ENCODE measurements around the gene TRPV2. TPM values are rescaled to one million over a fixed set of nuclear protein-coding genes. Genes with fewer than 3 reads are reported as not detected.
A peak's percentile ranks its signal among the peaks of the same experiment; 100 is the strongest.

TRPV2 gene
- polyA plus RNA-seq, 12 donors, result 3.1 to 8.1 (median 4.5) TPM; not detected in 2

DNA sequence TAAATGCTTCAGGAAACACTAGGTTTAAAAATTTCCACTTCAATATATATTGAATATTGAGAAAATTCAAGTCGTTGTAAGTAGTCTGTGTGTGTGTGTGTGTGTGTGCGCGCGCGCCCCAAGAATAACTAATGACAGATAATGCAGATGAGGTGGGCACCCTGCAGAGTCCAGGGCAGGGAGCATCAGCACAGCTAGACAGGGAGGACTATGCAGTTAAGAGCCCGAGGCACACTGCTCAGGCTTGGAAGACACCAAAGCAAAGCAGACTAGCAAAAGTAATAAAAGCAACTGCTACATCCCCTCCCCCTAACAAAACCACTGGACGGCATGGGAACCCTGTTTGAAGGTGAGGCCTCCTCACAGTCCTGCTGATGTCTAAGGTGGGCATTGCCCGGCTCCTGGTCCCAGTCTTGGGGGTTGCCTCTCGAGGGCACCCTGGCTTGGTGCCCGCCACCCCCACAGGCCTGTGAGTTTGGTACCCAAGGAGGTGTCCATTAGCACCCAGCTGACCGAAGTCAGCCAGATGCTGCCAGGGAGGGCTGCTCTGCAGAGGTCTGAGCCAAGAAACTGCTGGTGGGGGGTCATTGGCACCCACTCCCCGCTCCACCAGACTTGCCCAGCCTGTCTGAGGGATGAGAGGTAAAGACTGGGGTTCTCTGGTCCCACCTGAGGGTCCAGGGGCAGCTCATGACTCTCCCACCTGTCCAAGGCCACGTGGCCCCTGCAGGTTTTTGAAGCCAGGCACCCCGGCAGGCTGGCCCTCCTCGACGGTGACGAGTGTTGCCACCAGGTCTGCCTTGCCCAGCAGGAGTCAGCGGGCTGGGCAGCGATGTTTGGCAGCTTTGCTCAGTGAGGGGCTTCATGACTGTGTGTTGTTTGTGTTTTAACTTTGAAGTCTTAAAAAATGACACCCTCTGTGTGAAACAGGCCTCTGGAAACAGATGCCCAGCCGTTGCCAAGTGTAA is 58.0 kb downstream of the TRPV2 start:
- no peak for DNase-seq

DNA sequence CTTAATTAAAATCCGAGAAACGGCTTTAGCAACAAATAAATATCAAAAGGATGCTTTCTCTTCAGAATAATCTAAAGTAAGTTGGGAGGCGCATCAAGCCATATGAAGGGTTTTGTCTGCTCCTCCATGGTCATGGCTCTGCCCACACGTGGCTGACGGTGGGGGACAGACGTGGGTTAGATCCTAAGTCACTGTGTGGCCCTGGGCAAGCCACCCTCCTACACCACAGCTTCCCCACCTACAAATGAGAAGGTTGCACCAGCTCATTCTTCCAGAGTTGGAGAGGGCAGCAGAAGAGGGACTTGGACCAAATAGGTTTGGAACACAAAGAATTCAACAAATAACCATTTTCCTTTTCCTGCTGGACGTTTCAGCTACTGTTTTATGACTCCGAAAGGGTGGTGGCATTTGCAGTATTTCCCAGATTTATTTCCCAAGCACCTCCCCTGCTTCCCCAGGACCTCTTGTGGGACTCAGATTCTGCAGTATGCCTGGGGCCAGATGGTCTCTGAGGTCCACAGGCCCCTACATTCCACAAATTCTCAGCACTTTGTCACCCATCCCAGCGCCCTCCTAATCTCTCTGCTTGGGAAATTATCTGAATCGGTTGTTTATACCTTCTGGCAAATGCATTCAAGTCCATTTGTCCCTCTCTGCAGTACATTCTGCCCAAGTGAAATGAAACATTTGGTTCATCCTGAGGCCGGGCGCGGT is 58.8 kb downstream of the TRPV2 start:
- no peak for DNase-seq

DNA sequence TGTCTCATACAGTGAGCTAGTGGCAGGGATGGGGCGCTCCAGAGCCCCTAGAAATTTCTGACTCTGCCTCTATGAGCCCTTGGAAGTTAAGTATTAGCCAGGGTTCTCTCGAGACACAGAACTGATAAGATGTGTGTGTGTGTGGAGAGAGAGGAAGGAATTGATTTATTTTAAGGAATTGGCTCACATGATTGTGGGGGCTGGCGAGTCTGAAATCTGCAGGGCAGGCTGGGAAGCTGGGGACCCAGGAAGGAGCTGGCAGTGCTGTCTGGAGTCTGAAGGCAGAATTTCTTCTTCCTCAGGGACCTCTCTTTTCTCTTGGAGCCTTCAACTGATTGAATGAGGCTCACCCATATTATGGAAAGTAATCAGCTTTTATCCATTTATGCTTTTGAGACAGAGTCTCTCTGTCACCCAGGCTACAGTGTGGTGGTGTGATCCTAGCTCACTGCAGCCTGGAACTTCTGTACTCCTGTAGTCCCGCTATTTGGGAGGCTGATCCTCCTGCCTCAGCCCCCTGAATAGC is 59.9 kb downstream of the TRPV2 start:
- DNase-seq, result no peak

DNA sequence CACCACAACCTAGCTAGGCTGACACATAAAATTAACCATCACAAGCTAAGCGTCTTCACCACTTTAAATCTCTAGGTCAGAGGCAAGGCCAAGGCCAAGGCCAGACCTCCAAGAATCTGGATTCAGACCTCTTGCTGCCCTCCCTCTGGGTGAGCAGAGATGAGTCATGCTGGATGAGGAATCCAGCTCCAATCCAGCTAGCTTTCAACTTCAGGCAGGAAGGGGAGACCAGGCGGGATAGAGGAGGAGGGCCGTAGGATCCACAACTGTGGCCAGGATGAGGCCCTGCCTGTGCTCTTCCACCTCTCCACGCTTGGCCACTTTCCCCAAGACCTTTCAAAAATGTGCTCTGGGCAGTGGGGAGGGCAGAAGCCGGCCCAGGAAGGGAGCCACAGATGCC is 61.9 kb downstream of the TRPV2 start:
- DNase-seq, result peak; percentile 73

DNA sequence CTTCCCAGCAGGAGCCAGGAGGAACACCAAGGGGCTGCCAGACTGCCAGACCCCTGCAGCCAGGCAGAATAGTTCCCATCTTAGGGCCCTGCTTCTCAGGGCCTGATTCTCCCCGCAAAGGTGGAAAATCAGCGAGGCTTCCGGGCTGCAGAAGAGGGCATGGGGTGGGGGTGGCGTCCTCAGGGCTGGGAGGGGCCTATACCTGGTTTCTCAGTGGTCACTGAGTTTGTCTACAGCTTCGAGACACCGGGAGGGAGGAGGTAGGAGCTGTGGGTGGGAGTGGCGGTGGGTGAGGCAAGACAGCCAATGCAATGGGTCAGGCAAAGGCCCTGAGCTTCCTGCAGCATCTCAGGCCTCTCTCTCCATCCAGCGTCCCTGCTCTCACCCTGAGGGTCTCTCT is 62.3 kb downstream of the TRPV2 start:
- DNase-seq, result no peak

DNA sequence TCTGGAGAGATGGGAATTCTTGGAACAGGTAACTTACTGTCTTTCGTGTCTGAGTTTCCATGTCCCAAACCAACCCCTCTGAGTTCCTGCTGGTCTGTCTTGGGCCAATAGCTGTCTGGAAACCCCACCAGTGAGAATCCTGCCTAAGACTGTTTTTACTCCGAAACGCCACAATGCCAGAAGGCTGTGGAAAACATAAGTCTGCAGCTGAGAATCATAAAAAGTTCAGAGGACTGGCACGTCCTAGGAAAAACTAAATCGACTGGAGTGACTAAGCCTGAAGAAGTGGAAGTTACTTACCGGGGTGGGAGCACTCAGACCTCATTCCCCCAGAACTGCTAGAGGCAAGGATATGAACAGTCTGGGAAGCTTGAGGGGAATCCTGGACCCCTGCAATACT is 63.3 kb downstream of the TRPV2 start:
- DNase-seq, result peak; percentile 84

DNA sequence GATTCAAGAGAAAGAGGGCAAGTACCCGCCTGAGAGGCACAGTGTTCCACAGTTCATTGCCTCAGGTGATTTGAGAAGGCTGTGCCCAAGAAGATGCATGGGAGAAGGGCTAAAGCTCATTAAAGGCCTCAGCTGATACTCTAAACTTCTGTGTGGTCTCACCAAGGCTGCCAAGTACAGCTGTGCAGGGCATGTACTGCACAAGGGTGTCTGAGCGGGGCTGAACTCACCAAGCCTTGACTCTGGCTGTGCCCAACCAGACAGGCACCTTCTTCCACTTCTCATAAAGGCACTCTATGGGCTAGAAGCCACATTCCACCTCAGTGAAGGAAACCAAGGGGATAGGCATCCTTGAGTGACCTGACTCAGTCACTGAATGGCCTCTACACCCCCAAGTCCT is 63.9 kb downstream of the TRPV2 start:
- DNase-seq, result no peak

DNA sequence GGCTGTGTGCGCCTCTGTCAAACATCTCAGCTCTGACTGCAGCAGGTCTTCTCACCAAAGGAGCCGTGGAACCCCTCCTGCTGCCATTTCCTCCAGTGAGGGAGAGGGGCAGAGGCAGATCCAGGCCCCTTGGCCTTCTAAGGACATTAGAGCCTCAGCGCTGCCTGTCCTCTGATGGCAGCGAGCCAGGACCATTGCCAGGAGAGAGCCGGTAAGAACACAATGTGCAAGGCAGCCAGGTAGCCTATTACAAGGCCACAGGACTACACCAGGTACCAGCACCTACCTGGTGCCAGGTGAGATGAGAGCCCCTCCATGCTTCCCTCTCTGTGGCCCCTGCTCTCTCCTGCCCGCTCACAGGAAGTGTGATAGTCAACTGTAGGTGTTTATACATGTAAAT is 65.6 kb downstream of the TRPV2 start:
- no peak for DNase-seq

DNA sequence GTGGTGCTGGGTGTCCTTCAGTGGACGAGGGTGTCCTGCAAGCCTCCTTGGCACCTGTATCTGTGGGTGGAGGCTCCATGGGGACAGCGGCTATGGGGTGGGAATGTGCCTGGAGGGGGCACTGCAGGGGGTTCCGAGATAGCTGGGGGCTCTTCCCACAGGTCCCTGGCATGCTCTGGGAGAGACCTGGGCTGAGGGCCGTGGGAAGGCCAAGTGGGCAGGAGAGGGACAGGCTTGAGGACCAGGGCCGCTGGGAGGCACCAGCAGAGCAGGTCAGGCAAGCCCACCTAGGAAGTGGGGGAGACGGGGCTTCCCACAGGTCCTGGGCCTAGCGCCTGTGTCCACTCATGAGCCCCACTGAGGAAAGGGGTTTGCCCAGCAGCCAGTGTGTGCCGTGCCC is 66.9 kb downstream of the TRPV2 start:
- no peak for DNase-seq

DNA sequence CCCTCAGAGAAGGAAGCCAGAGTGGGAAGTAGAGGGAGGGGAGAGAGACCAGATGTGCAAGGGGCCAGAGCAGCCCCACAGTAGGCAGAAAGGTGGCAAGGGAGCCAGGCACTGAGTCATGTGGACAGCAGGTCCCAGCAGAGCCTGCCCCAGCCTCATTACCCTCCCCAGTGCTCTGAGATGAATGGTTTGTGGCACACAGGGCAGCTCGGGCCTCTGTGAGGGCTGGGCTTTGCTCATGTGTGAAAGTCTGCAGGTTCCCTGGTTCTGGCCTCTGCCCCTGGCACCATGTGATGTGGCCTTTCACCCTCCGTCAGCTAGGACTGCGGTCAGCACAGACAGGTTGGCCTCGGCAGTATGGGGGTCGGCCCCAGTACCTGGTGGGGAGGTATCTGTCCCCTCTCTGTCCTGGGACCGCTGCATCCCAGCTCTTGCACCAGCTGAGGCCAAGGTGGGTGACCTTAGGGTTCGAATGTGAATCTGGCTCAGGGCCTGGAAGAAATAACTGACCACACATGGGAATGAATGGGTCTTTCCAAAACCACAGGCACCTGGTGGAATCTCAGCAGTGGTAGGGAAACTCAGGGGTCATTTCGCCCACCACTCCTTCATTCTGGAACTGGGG is 67.8 kb downstream of the TRPV2 start:
- no peak for DNase-seq

DNA sequence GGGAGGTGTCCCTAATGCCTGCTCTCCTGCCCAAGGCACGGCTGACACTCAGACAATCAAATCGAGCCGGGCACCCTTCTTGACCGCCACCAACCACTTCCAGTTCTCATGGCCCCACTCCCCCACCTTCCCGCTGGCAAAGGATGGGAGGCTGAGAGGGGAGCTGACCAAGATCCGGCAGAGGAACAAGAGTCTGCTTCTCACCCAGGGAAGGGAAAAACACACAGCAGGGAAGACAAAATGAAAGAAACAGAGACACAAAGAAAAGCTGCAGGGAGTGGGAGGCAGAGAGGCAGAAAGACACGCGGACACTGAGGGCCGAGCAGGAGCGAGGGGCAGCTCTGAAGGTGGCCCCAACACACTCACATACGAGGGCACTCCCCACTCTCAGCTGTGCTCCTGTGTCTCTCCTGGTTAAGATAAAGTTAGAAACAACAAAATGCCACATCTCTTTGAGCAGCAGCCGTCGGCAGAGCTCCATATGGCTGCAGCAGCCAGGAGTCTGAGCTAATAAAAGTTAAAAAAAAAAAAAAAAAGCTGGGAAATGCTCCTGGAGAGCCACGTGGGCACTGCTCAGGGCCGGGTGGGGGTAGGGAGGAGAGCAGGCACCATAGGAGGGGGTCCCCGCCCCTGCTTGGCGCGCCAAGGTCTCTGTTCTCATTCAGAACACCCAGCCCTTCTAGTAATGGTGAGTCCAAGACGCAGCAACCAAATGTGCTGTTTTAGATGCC is 69.2 kb downstream of the TRPV2 start:
- no peak for DNase-seq

Other genes starting within 250 kb of the TRPV2 start
- gene NCOR1, start 200.0 kb upstream of the TRPV2 start, polyA plus RNA-seq (ENCODE audit: insufficient read length in 12 of 12), result 10 to 100 TPM in 11 of 12 donors, not detected in 1; 55.1 to 84.4 (median 67.2) TPM
- 10 to 100 TPM in 11 of 12 donors, not detected in 1; 10.7 to 39.3 (median 17.0) TPM for gene PIGL, start 198.4 kb upstream of the TRPV2 start, polyA plus RNA-seq (ENCODE audit: insufficient read length in 12 of 12)
- gene CENPV, start 62.1 kb upstream of the TRPV2 start, polyA plus RNA-seq (ENCODE audit: insufficient read length in 12 of 12), result 10 to 100 TPM in 11 of 12 donors, not detected in 1; 27.4 to 45.2 (median 38.9) TPM
- 1,000 to 10,000 TPM in 10 of 12 donors, 100 to 1,000 TPM in 1, not detected in 1; 498 to 1,726 (median 1,473) TPM for gene UBB, start 34.5 kb upstream of the TRPV2 start, polyA plus RNA-seq (ENCODE audit: insufficient read length in 12 of 12)
- gene LRRC75A, start 76.6 kb downstream of the TRPV2 start, polyA plus RNA-seq (ENCODE audit: insufficient read length in 12 of 12), result 10 to 100 TPM in 1 of 12 donors, 1 to 10 TPM in 10, not detected in 1; 4.7 to 16.6 (median 5.8) TPM
- 1 to 10 TPM in 11 of 12 donors, not detected in 1; 5.0 to 8.2 (median 6.6) TPM for gene ZNF287, start 153.6 kb downstream of the TRPV2 start, polyA plus RNA-seq (ENCODE audit: insufficient read length in 12 of 12)
- gene ZNF624, start 238.3 kb downstream of the TRPV2 start, polyA plus RNA-seq (ENCODE audit: insufficient read length in 12 of 12), result 10 to 100 TPM in 1 of 12 donors, 1 to 10 TPM in 10, not detected in 1; 6.2 to 15.7 (median 8.7) TPM